Measurements from ENCODE around the gene GPD2.

DNA sequence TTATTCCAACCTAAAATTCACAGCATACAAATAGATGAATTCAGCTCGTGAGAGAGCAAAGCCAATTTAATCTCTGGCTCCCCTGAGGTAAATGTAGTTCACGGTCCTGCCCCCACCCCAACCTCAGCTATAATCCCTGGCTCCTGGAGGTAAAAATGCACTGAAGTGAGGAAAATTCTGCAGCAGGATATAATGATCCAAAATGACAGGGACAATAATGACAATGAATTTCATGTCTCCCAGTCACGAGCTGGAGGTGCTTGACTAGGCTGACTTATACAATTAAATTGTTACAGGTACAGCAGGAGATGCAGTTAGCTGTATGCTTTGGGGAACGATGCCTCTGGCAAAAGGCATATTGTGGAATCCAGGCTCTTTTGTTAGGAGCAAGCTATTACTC lies 82.0 kb downstream of the GPD2 start:
- TF ChIP-seq, protein P1, sequence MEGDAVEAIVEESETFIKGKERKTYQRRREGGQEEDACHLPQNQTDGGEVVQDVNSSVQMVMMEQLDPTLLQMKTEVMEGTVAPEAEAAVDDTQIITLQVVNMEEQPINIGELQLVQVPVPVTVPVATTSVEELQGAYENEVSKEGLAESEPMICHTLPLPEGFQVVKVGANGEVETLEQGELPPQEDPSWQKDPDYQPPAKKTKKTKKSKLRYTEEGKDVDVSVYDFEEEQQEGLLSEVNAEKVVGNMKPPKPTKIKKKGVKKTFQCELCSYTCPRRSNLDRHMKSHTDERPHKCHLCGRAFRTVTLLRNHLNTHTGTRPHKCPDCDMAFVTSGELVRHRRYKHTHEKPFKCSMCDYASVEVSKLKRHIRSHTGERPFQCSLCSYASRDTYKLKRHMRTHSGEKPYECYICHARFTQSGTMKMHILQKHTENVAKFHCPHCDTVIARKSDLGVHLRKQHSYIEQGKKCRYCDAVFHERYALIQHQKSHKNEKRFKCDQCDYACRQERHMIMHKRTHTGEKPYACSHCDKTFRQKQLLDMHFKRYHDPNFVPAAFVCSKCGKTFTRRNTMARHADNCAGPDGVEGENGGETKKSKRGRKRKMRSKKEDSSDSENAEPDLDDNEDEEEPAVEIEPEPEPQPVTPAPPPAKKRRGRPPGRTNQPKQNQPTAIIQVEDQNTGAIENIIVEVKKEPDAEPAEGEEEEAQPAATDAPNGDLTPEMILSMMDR (conservative IDR thresholded peaks at IDR 0.05; ENCODE audit: low read depth, low read length): no peak
- TF ChIP-seq, protein P2, sequence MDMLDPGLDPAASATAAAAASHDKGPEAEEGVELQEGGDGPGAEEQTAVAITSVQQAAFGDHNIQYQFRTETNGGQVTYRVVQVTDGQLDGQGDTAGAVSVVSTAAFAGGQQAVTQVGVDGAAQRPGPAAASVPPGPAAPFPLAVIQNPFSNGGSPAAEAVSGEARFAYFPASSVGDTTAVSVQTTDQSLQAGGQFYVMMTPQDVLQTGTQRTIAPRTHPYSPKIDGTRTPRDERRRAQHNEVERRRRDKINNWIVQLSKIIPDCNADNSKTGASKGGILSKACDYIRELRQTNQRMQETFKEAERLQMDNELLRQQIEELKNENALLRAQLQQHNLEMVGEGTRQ (IDR thresholded peaks at IDR 0.05; ENCODE audit: low read depth, low read length): no peak
- no peak for TF ChIP-seq POLR2A (IDR thresholded peaks at IDR 0.05; ENCODE audit: low read depth, low read length)
- no peak for TF ChIP-seq MAZ (IDR thresholded peaks at IDR 0.05; ENCODE audit: borderline replicate concordance, low read depth, low read length)
- no peak for TF ChIP-seq NFE2L2 (IDR thresholded peaks at IDR 0.05; ENCODE audit: low read depth, low read length)
- TF ChIP-seq, protein P3, sequence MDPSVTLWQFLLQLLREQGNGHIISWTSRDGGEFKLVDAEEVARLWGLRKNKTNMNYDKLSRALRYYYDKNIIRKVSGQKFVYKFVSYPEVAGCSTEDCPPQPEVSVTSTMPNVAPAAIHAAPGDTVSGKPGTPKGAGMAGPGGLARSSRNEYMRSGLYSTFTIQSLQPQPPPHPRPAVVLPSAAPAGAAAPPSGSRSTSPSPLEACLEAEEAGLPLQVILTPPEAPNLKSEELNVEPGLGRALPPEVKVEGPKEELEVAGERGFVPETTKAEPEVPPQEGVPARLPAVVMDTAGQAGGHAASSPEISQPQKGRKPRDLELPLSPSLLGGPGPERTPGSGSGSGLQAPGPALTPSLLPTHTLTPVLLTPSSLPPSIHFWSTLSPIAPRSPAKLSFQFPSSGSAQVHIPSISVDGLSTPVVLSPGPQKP (IDR thresholded peaks at IDR 0.05; ENCODE audit: borderline replicate concordance, low read depth, low read length): no peak
- TF ChIP-seq MXI1 (IDR thresholded peaks at IDR 0.05; ENCODE audit: borderline replicate concordance, low read depth, low read length): no peak
- TF ChIP-seq CEBPB (IDR thresholded peaks at IDR 0.05; ENCODE audit: low read depth, low read length): no peak
- TF ChIP-seq CHD1 (IDR thresholded peaks at IDR 0.05; ENCODE audit: low read depth, low read length): no peak
- TF ChIP-seq RFX5 (IDR thresholded peaks at IDR 0.05; ENCODE audit: low read depth, low read length): no peak
- no peak for TF ChIP-seq RCOR1 (IDR thresholded peaks at IDR 0.05; ENCODE audit: insufficient replicate concordance, low read length)
- TF ChIP-seq RAD21 (IDR thresholded peaks at IDR 0.05; ENCODE audit: low read length): no peak
- no peak for TF ChIP-seq BHLHE40 (IDR thresholded peaks at IDR 0.05; ENCODE audit: low read depth, low read length)
- TF ChIP-seq SMC3 (IDR thresholded peaks at IDR 0.05; ENCODE audit: low read depth, low read length): no peak

All from IMR-90 (cell line).